Neural progenitor cell (in vitro differentiated cells): ENCODE measurements around the gene FAM174B.

Source experiments
- CTCF ChIP-seq: fragments of 200-600 bp; sonication (generic); IDR thresholded peaks from 2 replicates; pipeline ENCODE4 v1.5.1; 2017; ENCODE audit warnings: antibody characterized with exemption, mild to moderate bottlenecking
- EZH2 ChIP-seq: fragments of 200-600 bp; sonication (generic); IDR thresholded peaks from 2 replicates; pipeline ENCODE4 v1.6.1; 2017; ENCODE audit warnings: antibody characterized with exemption, mild to moderate bottlenecking, moderate library complexity
- EZH2phosphoT487 ChIP-seq: fragments of 200-600 bp; sonication (generic); IDR thresholded peaks from 2 replicates; pipeline ENCODE4 v1.6.1; 2017; ENCODE audit warnings: antibody characterized with exemption

GRCh38 chr15:92674347-92674746 is 18.8 kb upstream of the FAM174B start:
- TF ChIP-seq CTCF, result no peak
- no peak for TF ChIP-seq EZH2
- no peak for TF ChIP-seq EZH2phosphoT487
